Thymus (tissue), 11 donors: ENCODE results near the gene EIF4EBP2. TPM values are rescaled to one million over a fixed set of nuclear protein-coding genes. Genes with fewer than 3 reads are reported as not detected.

Experiments used
- DNase-seq, 9 donors: peaks; one replicate each; pipeline ENCODE4 v3.0.0-alpha.2; 2013; ENCODE audit warnings: low spot score in 9 of 9, low read depth in 6 of 9, missing footprints in 1 of 9
- H3K27ac ChIP-seq, 2 donors: one replicate each; pipeline ENCODE4 v1.5.1; 2013; ENCODE audit warnings: control low read depth in 1 of 2, low read depth in 1 of 2, low read length in 1 of 2, mild to moderate bottlenecking in 1 of 2, moderate library complexity in 1 of 2
- H3K27me3 ChIP-seq, 2 donors: one replicate each; pipeline ENCODE4 v1.5.1; 2013; ENCODE audit warnings: low read length in 1 of 2; ENCODE audit not compliant: control insufficient read depth in 2 of 2, insufficient read depth in 1 of 2
- H3K36me3 ChIP-seq, 2 donors: one replicate each; pipeline ENCODE4 v1.5.1; 2013; ENCODE audit warnings: low read length in 1 of 2, mild to moderate bottlenecking in 1 of 2, moderate library complexity in 1 of 2; ENCODE audit not compliant: control insufficient read depth in 2 of 2, insufficient read depth in 2 of 2
- H3K4me1 ChIP-seq, 2 donors: one replicate each; pipeline ENCODE4 v1.5.1; 2013; ENCODE audit warnings: low read length in 2 of 2; ENCODE audit not compliant: control insufficient read depth in 2 of 2, insufficient read depth in 2 of 2
- H3K4me3 ChIP-seq, 2 donors: one replicate each; pipeline ENCODE4 v1.5.1; 2013; ENCODE audit warnings: low read length in 2 of 2, control low read depth in 1 of 2, mild to moderate bottlenecking in 1 of 2
- H3K9me3 ChIP-seq, 2 donors: one replicate each; pipeline ENCODE4 v1.5.1; 2013; ENCODE audit warnings: low read length in 1 of 2, mild to moderate bottlenecking in 1 of 2; ENCODE audit not compliant: control insufficient read depth in 2 of 2, insufficient read depth in 1 of 2
- WGBS: extraction: QIAGEN DNeasy Blood & Tissue Kit; methylation state at CpG from one replicate; pipeline ENCODE4 v1.1.7; 2013; 5-methylcytosine and 5-hydroxymethylcytosine counted together
- polyA plus RNA-seq: library from polyadenylated mRNA; stranded (reverse); fragments of 200-250 nt; gene quantifications from one replicate; pipeline ENCODE4 v1.2.3, GENCODE V29; 2013
- total RNA-seq: library from RNA; stranded (reverse); fragments of 120-200 nt; gene quantifications from one replicate; pipeline ENCODE4 v1.2.4, GENCODE V29; 2013
- donor health status: healthy.

EIF4EBP2 gene
- total and polyA plus RNA-seq, 2 donors = 18.9 to 32.1 TPM

- H3K4me1 ChIP-seq = peaks cover 34 to 49% of the 10 kb centered on the region in 2 donors
- H3K27me3 ChIP-seq = peaks cover 9 to 48% of the 10 kb centered on the region in 2 donors
- DNase-seq = no peak
- H3K9me3 ChIP-seq = no peaks in the 10 kb centered on the region
- no peak overlapping the region for H3K4me3 ChIP-seq
- WGBS = 73% methylated on average over 7 of the region's 7 CpGs
- no peak overlapping the region for H3K27ac ChIP-seq
- no peaks in the 10 kb centered on the region for H3K36me3 ChIP-seq
Measured at GRCh38 chr10:70476249-70477035, 72.5 kb downstream of the EIF4EBP2 start.

- no peaks in the 10 kb centered on the region for H3K9me3 ChIP-seq
- peaks cover 34 to 51% of the 10 kb centered on the region in 2 donors for H3K4me1 ChIP-seq
- no peaks in the 10 kb centered on the region for H3K36me3 ChIP-seq
- WGBS = 2% methylated on average over 27 of the region's 27 CpGs
- no peak overlapping the region for H3K27ac ChIP-seq
- H3K4me3 ChIP-seq = peak overlapping the region; percentile 37 to 56
- DNase-seq = peak; percentile 73 to 93 (median 86)
- H3K27me3 ChIP-seq = peaks cover 9 to 42% of the 10 kb centered on the region in 2 donors
Measured at GRCh38 chr10:70477661-70478162, 73.8 kb downstream of the EIF4EBP2 start.

Other genes starting within 250 kb of the EIF4EBP2 start
- gene SAR1A, start 233.6 kb upstream of the EIF4EBP2 start, total RNA-seq = 63.1 TPM
- 48.6 TPM for gene SAR1A, start 233.6 kb upstream of the EIF4EBP2 start, polyA plus RNA-seq
- gene PPA1, start 170.7 kb upstream of the EIF4EBP2 start, total RNA-seq = 199 TPM
- 150 TPM for gene PPA1, start 170.7 kb upstream of the EIF4EBP2 start, polyA plus RNA-seq
- 0.05 TPM for gene NPFFR1, start 120.1 kb upstream of the EIF4EBP2 start, total RNA-seq
- gene NPFFR1, start 120.1 kb upstream of the EIF4EBP2 start, polyA plus RNA-seq = 0.21 TPM
- 6.6 TPM for gene LRRC20, start 21.5 kb upstream of the EIF4EBP2 start, total RNA-seq
- 3.6 TPM for gene LRRC20, start 21.5 kb upstream of the EIF4EBP2 start, polyA plus RNA-seq
- gene NODAL, start 37.5 kb downstream of the EIF4EBP2 start, total RNA-seq = 0.28 TPM
- 0.21 TPM for gene NODAL, start 37.5 kb downstream of the EIF4EBP2 start, polyA plus RNA-seq
- gene PALD1, start 74.6 kb downstream of the EIF4EBP2 start, total RNA-seq = 7.3 TPM
- gene PALD1, start 74.6 kb downstream of the EIF4EBP2 start, polyA plus RNA-seq = 10.3 TPM
- gene PRF1, start 198.6 kb downstream of the EIF4EBP2 start, total RNA-seq = 9.1 TPM
- gene PRF1, start 198.6 kb downstream of the EIF4EBP2 start, polyA plus RNA-seq = 12.3 TPM